ENCODE measurements around the gene ADAM23. TPM values are rescaled to one million over a fixed set of nuclear protein-coding genes. Genes with fewer than 3 reads are reported as not detected.

ADAM23 gene
- polyA plus RNA-seq, 1 donor (not counting 4 experiments of a cell fraction or from before 2014, with no cell fraction given), result 1.3 TPM

- TF ChIP-seq EZH2 (IDR thresholded peaks at IDR 0.05; ENCODE audit: low read length), result no peak
- no peak for TF ChIP-seq CTCF (optimal IDR thresholded peaks at IDR 0.05 in 1 of 3, IDR thresholded peaks at IDR 0.05 in 1 of 3, conservative IDR thresholded peaks at IDR 0.05 in 1 of 3; ENCODE audit: extremely low read depth in 1 of 3, insufficient read depth in 2 of 3, low read length in 3 of 3)
- H3K9me1 ChIP-seq (ENCODE audit: control insufficient read depth, extremely low read depth, insufficient read depth, low read length), result no peaks in the 10 kb centered on the region
- no peaks in the 10 kb centered on the region for H3K9me3 ChIP-seq (ENCODE audit: control insufficient read depth, low read depth, low read length)
- no peaks in the 10 kb centered on the region for H3K36me3 ChIP-seq (ENCODE audit: control insufficient read depth in 2 of 2, extremely low read depth in 1 of 2, insufficient read depth in 2 of 2, low read length in 2 of 2)
- no peak overlapping the region for H3K9ac ChIP-seq (ENCODE audit: control insufficient read depth, extremely low read depth, insufficient read depth, low read length)
- H3K27ac ChIP-seq (ENCODE audit: control insufficient read depth, insufficient read depth, low read length), result no peak overlapping the region
- no peak for DNase-seq (ENCODE audit: low read depth, low spot score)
- dilution Hi-C loops (cut with MboI; ENCODE audit: extremely low pct_ligation_motif_present, low sequenced_read_pairs), result no loop called here
- no peak overlapping the region for H3K4me2 ChIP-seq (ENCODE audit: control insufficient read depth, extremely low read depth, insufficient read depth, low read depth, low read length)
- FAIRE-seq, result no peak
- no peaks in the 10 kb centered on the region for H3K4me1 ChIP-seq (ENCODE audit: control insufficient read depth, extremely low read depth, insufficient read depth, low read length)
- H3K4me3 ChIP-seq (ENCODE audit: control insufficient read depth in 2 of 3, extremely low read depth in 1 of 3, insufficient read depth in 2 of 3, low read depth in 1 of 3, low read length in 3 of 3), result no peak overlapping the region
- no peak overlapping the region for H2AFZ ChIP-seq (ENCODE audit: control insufficient read depth, low read length)
- no peaks in the 10 kb centered on the region for H3K27me3 ChIP-seq (ENCODE audit: control insufficient read depth, extremely low read depth, insufficient read depth, low read length)
- no peaks in the 10 kb centered on the region for H3K79me2 ChIP-seq (ENCODE audit: control insufficient read depth, insufficient read depth, low read length)
- H4K20me1 ChIP-seq (ENCODE audit: control insufficient read depth, extremely low read depth, insufficient read depth, low read length), result no peaks in the 10 kb centered on the region
These were observed 44.7 kb downstream of the ADAM23 start for GRCh38 chr2:206488053-206488452.

DNA sequence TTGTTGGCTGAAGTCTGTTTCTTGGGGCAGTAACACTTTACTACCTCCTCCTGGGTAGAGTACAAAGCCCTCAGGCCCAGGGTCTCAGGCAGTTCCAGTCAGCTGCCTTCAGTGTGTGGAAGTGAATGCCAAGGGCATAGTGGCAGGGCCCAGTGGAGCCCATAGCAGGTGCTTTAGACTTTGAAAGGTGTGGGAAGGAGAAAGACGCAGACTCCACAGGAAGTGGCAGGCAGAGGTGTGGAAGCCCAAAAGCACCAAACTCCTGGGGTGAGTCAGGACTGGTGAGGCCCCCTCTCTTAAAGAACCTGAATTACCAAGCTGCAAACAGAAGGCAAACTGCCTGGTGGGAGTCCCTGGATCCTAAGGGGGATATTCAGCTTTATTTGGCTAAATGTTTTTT, 45.3 kb downstream of the ADAM23 start:
- no peak overlapping the region for H3K4me2 ChIP-seq (ENCODE audit: control insufficient read depth, extremely low read depth, insufficient read depth, low read depth, low read length)
- H3K9me1 ChIP-seq (ENCODE audit: control insufficient read depth, extremely low read depth, insufficient read depth, low read length), result no peaks in the 10 kb centered on the region
- dilution Hi-C loops (cut with MboI; ENCODE audit: extremely low pct_ligation_motif_present, low sequenced_read_pairs), result no loop called here
- H3K27ac ChIP-seq (ENCODE audit: control insufficient read depth, insufficient read depth, low read length), result no peak overlapping the region
- H2AFZ ChIP-seq (ENCODE audit: control insufficient read depth, low read length), result no peak overlapping the region
- H4K20me1 ChIP-seq (ENCODE audit: control insufficient read depth, extremely low read depth, insufficient read depth, low read length), result no peaks in the 10 kb centered on the region
- H3K9me3 ChIP-seq (ENCODE audit: control insufficient read depth, low read depth, low read length), result no peaks in the 10 kb centered on the region
- no peak overlapping the region for H3K9ac ChIP-seq (ENCODE audit: control insufficient read depth, extremely low read depth, insufficient read depth, low read length)
- H3K36me3 ChIP-seq (ENCODE audit: control insufficient read depth in 2 of 2, extremely low read depth in 1 of 2, insufficient read depth in 2 of 2, low read length in 2 of 2), result no peaks in the 10 kb centered on the region
- no peaks in the 10 kb centered on the region for H3K27me3 ChIP-seq (ENCODE audit: control insufficient read depth, extremely low read depth, insufficient read depth, low read length)
- DNase-seq (ENCODE audit: low read depth, low spot score) (no peak), FAIRE-seq (no peak)
- no peak overlapping the region for H3K4me3 ChIP-seq (ENCODE audit: control insufficient read depth in 2 of 3, extremely low read depth in 1 of 3, insufficient read depth in 2 of 3, low read depth in 1 of 3, low read length in 3 of 3)
- no peaks in the 10 kb centered on the region for H3K4me1 ChIP-seq (ENCODE audit: control insufficient read depth, extremely low read depth, insufficient read depth, low read length)
- TF ChIP-seq EZH2 (IDR thresholded peaks at IDR 0.05; ENCODE audit: low read length) (no peak), CTCF (optimal IDR thresholded peaks at IDR 0.05 in 1 of 3, IDR thresholded peaks at IDR 0.05 in 1 of 3, conservative IDR thresholded peaks at IDR 0.05 in 1 of 3; ENCODE audit: extremely low read depth in 1 of 3, insufficient read depth in 2 of 3, low read length in 3 of 3) (no peak)
- no peaks in the 10 kb centered on the region for H3K79me2 ChIP-seq (ENCODE audit: control insufficient read depth, insufficient read depth, low read length)

Data from keratinocyte (primary cell).